K562 (cell line): Measurements from ENCODE around the gene ZNF202. TPM values are rescaled to one million over a fixed set of nuclear protein-coding genes. Genes with fewer than 3 reads are reported as not detected.

Experiments used
- ATAC-seq: fragments of 200-7000 bp; cut with Tn5 transposase; 3 replicates; pipeline ENCODE4 v1.9.1; 2020; ENCODE audit warnings: moderate library complexity
- BruUV-seq: library from RNA; stranded (reverse); fragments of 400-500 nt; replicated peaks from 2 replicates; lab custom pipeline; 2021; lab: Mats Ljungman, UMichigan
- CTCF ChIA-PET: fragments of 300-600 bp; formaldehyde crosslinking; extraction: SDS; loops from one replicate; lab custom pipeline; 2021; ENCODE audit warnings: low intra/inter-chr PET ratio; lab: Yijun Ruan, JAX
- POLR2A ChIA-PET: fragments of 300-600, 350-650 bp; sonication (Branson Sonifier 250); formaldehyde crosslinking; extraction: SDS; loops from one replicate; lab custom pipeline; 2021; ENCODE audit warnings: antibody characterized with exemption, inconsistent platforms; lab: Yijun Ruan, JAX
- DNase-seq, 4 experiments: peaks; one replicate each; pipeline versions ENCODE4 v3.0.0 to v3.0.0-alpha.2; 2011 to 2018; ENCODE audit warnings: low spot score in 3 of 4, mixed read lengths in 3 of 4; ENCODE audit errors: extremely low read depth in 1 of 4
- FAIRE-seq: peaks from 2 replicates; lab custom pipeline; 2011; peaks lifted over from hg19 to GRCh38; lab: Jason Lieb, UNC
- H2AFZ ChIP-seq: 2 replicates; pipeline ENCODE4 v1.6.0; 2011; ENCODE audit warnings: low read depth, low read length, control low read depth, inconsistent platforms
- H3K27ac ChIP-seq: fragments of 200-600 bp; 3 replicates; pipeline ENCODE4 v1.8.0; 2011; ENCODE audit warnings: low read depth, mild to moderate bottlenecking, control low read depth, inconsistent platforms, low read length, moderate library complexity, mixed read lengths; ENCODE audit errors: extremely low read depth
- H3K27me3 ChIP-seq, 2 experiments: fragments of 300-600 bp in 1 of 2; 2 replicates in 1 of 2; 3 replicates in 1 of 2; pipeline versions ENCODE4 v1.6.0 to v1.8.0; 2011; ENCODE audit warnings: inconsistent platforms in 2 of 2, low read length in 2 of 2, mild to moderate bottlenecking in 1 of 2, mixed read lengths in 1 of 2, moderate library complexity in 1 of 2; ENCODE audit not compliant: control insufficient read depth in 2 of 2, insufficient read depth in 2 of 2
- H3K36me3 ChIP-seq: fragments of 300-600 bp; 3 replicates; pipeline ENCODE4 v1.8.0; 2011; ENCODE audit warnings: mild to moderate bottlenecking, low read length, inconsistent platforms; ENCODE audit not compliant: control insufficient read depth, insufficient read depth
- H3K4me1 ChIP-seq, 2 experiments: fragments of 200-600 bp in 1 of 2; replicated peaks in 1 of 2; 2 replicates in 1 of 2; 3 replicates in 1 of 2; pipeline versions ENCODE4 v1.5.1 to v1.8.0; 2011; ENCODE audit warnings: inconsistent platforms in 2 of 2, low read length in 2 of 2, mild to moderate bottlenecking in 1 of 2, mixed read lengths in 1 of 2, moderate library complexity in 1 of 2; ENCODE audit not compliant: control insufficient read depth in 2 of 2, insufficient read depth in 2 of 2
- H3K4me2 ChIP-seq: 2 replicates; pipeline ENCODE4 v1.6.1; 2011; ENCODE audit warnings: low read length, control low read depth, inconsistent platforms, mixed read lengths; ENCODE audit not compliant: insufficient read depth
- H3K4me3 ChIP-seq: fragments of 200-600 bp; sonication (generic), shearing (Covaris generic); 2 replicates; pipeline ENCODE4 v1.5.1; 2016; ENCODE audit warnings: control low read depth, inconsistent platforms
- H3K79me2 ChIP-seq: fragments of 200-600 bp; 3 replicates; pipeline ENCODE4 v1.8.0; 2011; ENCODE audit warnings: low read length, inconsistent platforms; ENCODE audit not compliant: control insufficient read depth, insufficient read depth
- H3K9ac ChIP-seq, 2 experiments: 2 replicates each; pipeline versions ENCODE4 v1.6.0 to v1.6.1; 2011; ENCODE audit warnings: low read depth in 2 of 2, low read length in 2 of 2, control low read depth in 1 of 2, inconsistent platforms in 1 of 2, mild to moderate bottlenecking in 1 of 2, mixed read lengths in 1 of 2; ENCODE audit not compliant: insufficient read depth in 1 of 2
- H3K9me1 ChIP-seq: one replicate; pipeline ENCODE4 v1.6.0; 2011; ENCODE audit warnings: inconsistent platforms, mild to moderate bottlenecking, low read length, moderate library complexity; ENCODE audit not compliant: control insufficient read depth, insufficient read depth
- H3K9me3 ChIP-seq: replicated peaks from 2 replicates; pipeline ENCODE4 v1.5.1; 2011; ENCODE audit warnings: low read depth, low read length, inconsistent platforms; ENCODE audit not compliant: control insufficient read depth, insufficient read depth
- H4K20me1 ChIP-seq: replicated peaks from 2 replicates; pipeline ENCODE4 v1.6.1; 2011; ENCODE audit warnings: low read length, inconsistent platforms, mixed read lengths; ENCODE audit not compliant: control insufficient read depth, insufficient read depth
- CCNT2 ChIP-seq: IDR thresholded peaks from 2 replicates; pipeline ENCODE4 v1.6.1; 2011; ENCODE audit warnings: borderline replicate concordance, low read depth, mild to moderate bottlenecking, moderate library complexity, mixed read lengths, low read length; ENCODE audit not compliant: insufficient read length; ENCODE audit errors: extremely low read depth
- CHCHD3 ChIP-seq: fragments of 250-450 bp; sonication (Bioruptor Pico); IDR thresholded peaks from 2 replicates; pipeline ENCODE4 v2.1.2; 2022; ENCODE audit warnings: mild to moderate bottlenecking
- EHMT2 ChIP-seq: fragments of 450-650 bp; IDR thresholded peaks from 2 replicates; pipeline ENCODE4 v1.6.1; 2018; ENCODE audit warnings: antibody characterized with exemption
- HMG20A ChIP-seq: fragments of 450-650 bp; formaldehyde crosslinking; conservative IDR thresholded peaks from 2 replicates; pipeline ENCODE4 v1.4.0; 2020; ENCODE audit warnings: mild to moderate bottlenecking, mixed read lengths
- WGBS: fragments of 100-300 bp; shearing (Covaris generic); methylation state at CpG from one replicate; pipeline ENCODE4 v1.1.6; 2016; ENCODE audit warnings: low coverage, mixed read lengths; ENCODE audit not compliant: insufficient coverage; ENCODE audit errors: missing lambda C conversion rate; 5-methylcytosine and 5-hydroxymethylcytosine counted together
- in situ Hi-C: fragments of 300-500 bp; cut with MboI; formaldehyde crosslinking; loops from 4 replicates; pipeline ENCODE4 v1.15.0; 2018; ENCODE audit warnings: inconsistent platforms, mixed read lengths
- intact Hi-C: fragments of 100-400 bp; cut with micrococcal nuclease; formaldehyde crosslinking; loops from 2 replicates; pipeline ENCODE4 v1.14.2; 2022
- polyA plus RNA-seq, 8 experiments: library from polyadenylated mRNA; depleted of rRNA in 4 of 8; stranded (reverse) in 5 of 8; unstranded in 3 of 8; fragments of >200 nt; fragmentation: Nextera tagmentation in 2 of 8; fragmentation: Illumina TruSeq in 1 of 8; extraction: Ambion mirVana in 2 of 8; extraction: Trizol in 1 of 8; gene quantifications; 2 replicates each; pipeline versions ENCODE4 v1.2.1 to v1.2.3, GENCODE V29; 2011 to 2014; ENCODE audit warnings: inconsistent platforms in 1 of 8, missing spikeins in 1 of 8
- total RNA-seq, 7 experiments: library from RNA; depleted of rRNA in 6 of 7; stranded (reverse); fragments of >200 nt in 6 of 7; fragmentation: Illumina TruSeq in 2 of 7; extraction: Trizol in 2 of 7; gene quantifications; 2 replicates each; pipeline versions ENCODE4 v1.2.1 to v1.2.3, GENCODE V29; 2011 to 2021; ENCODE audit warnings: low replicate concordance in 1 of 7
- TF ChIP-seq, protein P1 (sequence below): fragments of 450-650 bp; formaldehyde crosslinking; IDR thresholded peaks from 2 replicates; pipeline ENCODE4 v1.4.0; 2020; ENCODE audit warnings: mild to moderate bottlenecking, moderate library complexity
- TF ChIP-seq, protein P2 (sequence below), 2 experiments: fragments of 450-650 bp; conservative IDR thresholded peaks; 2 replicates each; pipeline ENCODE4 v1.6.1; 2017; ENCODE audit warnings: mild to moderate bottlenecking in 2 of 2, moderate library complexity in 2 of 2
- TF ChIP-seq, protein P3 (sequence below): fragments of 450-650 bp; IDR thresholded peaks from 2 replicates; pipeline ENCODE4 v1.6.1; 2016; ENCODE audit warnings: borderline replicate concordance
- TF ChIP-seq, protein P4 (sequence below): fragments of 450-650 bp; IDR thresholded peaks from 2 replicates; pipeline ENCODE4 v1.7.0; 2016; ENCODE audit warnings: borderline replicate concordance

ZNF202 gene
- total and polyA plus RNA-seq, 9 of the 15 experiments (the other 6 are each of a cell fraction or from before 2014, with no cell fraction given), result 2.3 to 18.7 (median 12.7) TPM

DNA sequence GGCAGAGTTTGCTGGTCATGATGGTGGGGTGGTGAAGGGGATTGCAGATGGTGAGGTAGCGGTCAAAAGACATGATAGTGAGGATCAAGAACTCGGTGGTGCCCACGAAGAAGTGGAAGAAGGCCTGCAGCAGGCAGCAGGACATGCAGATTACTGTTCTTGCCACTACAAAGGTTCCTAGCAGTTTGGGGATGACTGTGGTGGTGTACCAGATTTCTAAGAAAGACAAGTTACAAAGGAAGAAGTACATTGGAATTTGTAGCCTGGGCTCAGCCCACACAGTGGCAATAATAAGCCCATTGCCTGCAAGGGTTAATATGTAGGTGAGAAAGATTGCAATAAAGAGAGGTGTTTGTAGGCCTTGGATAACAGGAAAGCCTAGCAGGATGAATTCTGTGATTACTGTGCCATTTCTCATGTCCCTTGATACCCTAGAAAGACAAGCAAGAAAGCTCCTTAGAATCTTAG lies 12.7 kb upstream of the ZNF202 start, which contains the start of gene OR6X1:
Gene OR6X1 (minus strand): TSS at position 418 of the 468 bp plus-strand sequence. CDS start 0 bp downstream, at position 418.
- no peak within 1 kb of the TSS for H3K4me2 ChIP-seq
- H3K79me2 ChIP-seq, result no peaks in the 10 kb centered on the region
- CTCF ChIA-PET, result no interaction called here
- H3K27ac ChIP-seq, result no peak within 1 kb of the TSS
- H3K27me3 ChIP-seq, result peaks cover 6 to 8% of the 10 kb centered on the region in 2 experiments; a peak in 4 of 5 replicates
- H3K9me1 ChIP-seq, result no peaks in the 10 kb centered on the region
- no peak within 1 kb of the TSS for H2AFZ ChIP-seq
- FAIRE-seq, result no peak
- H4K20me1 ChIP-seq, result no peaks in the 10 kb centered on the region
- intact Hi-C loops, result no loop called here
- no peak for ATAC-seq
- in situ Hi-C loops, result no loop called here
- no peak within 1 kb of the TSS for H3K4me3 ChIP-seq
- H3K9ac ChIP-seq, result no peak within 1 kb of the TSS
- BruUV-seq, result no TSS peak
- TF ChIP-seq HMG20A (CRISPR knock-in tag), result no peak
- TF ChIP-seq, protein P1, sequence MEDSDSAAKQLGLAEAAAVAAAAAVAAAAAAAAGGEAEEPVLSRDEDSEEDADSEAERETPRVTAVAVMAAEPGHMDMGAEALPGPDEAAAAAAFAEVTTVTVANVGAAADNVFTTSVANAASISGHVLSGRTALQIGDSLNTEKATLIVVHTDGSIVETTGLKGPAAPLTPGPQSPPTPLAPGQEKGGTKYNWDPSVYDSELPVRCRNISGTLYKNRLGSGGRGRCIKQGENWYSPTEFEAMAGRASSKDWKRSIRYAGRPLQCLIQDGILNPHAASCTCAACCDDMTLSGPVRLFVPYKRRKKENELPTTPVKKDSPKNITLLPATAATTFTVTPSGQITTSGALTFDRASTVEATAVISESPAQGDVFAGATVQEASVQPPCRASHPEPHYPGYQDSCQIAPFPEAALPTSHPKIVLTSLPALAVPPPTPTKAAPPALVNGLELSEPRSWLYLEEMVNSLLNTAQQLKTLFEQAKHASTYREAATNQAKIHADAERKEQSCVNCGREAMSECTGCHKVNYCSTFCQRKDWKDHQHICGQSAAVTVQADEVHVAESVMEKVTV, result no peak
- TF ChIP-seq EHMT2, result no peak
- TF ChIP-seq, protein P2, sequence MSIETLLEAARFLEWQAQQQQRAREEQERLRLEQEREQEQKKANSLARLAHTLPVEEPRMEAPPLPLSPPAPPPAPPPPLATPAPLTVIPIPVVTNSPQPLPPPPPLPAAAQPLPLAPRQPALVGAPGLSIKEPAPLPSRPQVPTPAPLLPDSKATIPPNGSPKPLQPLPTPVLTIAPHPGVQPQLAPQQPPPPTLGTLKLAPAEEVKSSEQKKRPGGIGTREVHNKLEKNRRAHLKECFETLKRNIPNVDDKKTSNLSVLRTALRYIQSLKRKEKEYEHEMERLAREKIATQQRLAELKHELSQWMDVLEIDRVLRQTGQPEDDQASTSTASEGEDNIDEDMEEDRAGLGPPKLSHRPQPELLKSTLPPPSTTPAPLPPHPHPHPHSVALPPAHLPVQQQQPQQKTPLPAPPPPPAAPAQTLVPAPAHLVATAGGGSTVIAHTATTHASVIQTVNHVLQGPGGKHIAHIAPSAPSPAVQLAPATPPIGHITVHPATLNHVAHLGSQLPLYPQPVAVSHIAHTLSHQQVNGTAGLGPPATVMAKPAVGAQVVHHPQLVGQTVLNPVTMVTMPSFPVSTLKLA (conservative IDR thresholded peaks at IDR 0.05), result no peak
- TF ChIP-seq CHCHD3 (CRISPR knock-in tag), result no peak
- no peak for TF ChIP-seq CCNT2
- TF ChIP-seq, protein P3, sequence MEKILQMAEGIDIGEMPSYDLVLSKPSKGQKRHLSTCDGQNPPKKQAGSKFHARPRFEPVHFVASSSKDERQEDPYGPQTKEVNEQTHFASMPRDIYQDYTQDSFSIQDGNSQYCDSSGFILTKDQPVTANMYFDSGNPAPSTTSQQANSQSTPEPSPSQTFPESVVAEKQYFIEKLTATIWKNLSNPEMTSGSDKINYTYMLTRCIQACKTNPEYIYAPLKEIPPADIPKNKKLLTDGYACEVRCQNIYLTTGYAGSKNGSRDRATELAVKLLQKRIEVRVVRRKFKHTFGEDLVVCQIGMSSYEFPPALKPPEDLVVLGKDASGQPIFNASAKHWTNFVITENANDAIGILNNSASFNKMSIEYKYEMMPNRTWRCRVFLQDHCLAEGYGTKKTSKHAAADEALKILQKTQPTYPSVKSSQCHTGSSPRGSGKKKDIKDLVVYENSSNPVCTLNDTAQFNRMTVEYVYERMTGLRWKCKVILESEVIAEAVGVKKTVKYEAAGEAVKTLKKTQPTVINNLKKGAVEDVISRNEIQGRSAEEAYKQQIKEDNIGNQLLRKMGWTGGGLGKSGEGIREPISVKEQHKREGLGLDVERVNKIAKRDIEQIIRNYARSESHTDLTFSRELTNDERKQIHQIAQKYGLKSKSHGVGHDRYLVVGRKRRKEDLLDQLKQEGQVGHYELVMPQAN, result no peak
- TF ChIP-seq, protein P4, sequence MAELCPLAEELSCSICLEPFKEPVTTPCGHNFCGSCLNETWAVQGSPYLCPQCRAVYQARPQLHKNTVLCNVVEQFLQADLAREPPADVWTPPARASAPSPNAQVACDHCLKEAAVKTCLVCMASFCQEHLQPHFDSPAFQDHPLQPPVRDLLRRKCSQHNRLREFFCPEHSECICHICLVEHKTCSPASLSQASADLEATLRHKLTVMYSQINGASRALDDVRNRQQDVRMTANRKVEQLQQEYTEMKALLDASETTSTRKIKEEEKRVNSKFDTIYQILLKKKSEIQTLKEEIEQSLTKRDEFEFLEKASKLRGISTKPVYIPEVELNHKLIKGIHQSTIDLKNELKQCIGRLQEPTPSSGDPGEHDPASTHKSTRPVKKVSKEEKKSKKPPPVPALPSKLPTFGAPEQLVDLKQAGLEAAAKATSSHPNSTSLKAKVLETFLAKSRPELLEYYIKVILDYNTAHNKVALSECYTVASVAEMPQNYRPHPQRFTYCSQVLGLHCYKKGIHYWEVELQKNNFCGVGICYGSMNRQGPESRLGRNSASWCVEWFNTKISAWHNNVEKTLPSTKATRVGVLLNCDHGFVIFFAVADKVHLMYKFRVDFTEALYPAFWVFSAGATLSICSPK, result no peak
- H3K36me3 ChIP-seq, result no peaks in the 10 kb centered on the region
- 3% methylated on average over 3 of the region's 3 CpGs for WGBS
- no peaks in the 10 kb centered on the region for H3K9me3 ChIP-seq
- H3K4me1 ChIP-seq, result no peaks in the 10 kb centered on the region
- POLR2A ChIA-PET, result interaction anchor here (0.7 kb wide), 1 partner anchor 1634 kb away, joined by 3 read pairs; no protein-coding TSS in a partner anchor
- DNase-seq, result no peak
